NCI-H1417 treated with DMSO at 0.1 percent for 48 hours (cell line): ENCODE measurements around the gene INPPL1.

ENCODE experiments used
- DNase-seq: peaks from one replicate; lab custom pipeline; 2025; lab: John Stamatoyannopoulos, UW

Gene INPPL1

GRCh38 chr11:72216638-72217037 lies 7.9 kb upstream of the INPPL1 start, which contains the start of gene FOLR2:
FOLR2 (plus strand) TSS chr11:72216794; CDS start chr11:72218585, 1,791 bp downstream.
- DNase-seq, result no peak

GRCh38 chr11:72217841-72218240 lies 6.7 kb upstream of the INPPL1 start:
- DNase-seq, result no peak

GRCh38 chr11:72218251-72218745 lies 6.3 kb upstream of the INPPL1 start:
- DNase-seq, result no peak

- DNase-seq, result no peak
Observed at GRCh38 chr11:72220696-72221363, 3.7 kb upstream of the INPPL1 start.

- no peak for DNase-seq
Observed at GRCh38 chr11:72221386-72222075, 3.0 kb upstream of the INPPL1 start.

GRCh38 chr11:72222106-72222891 lies 2.3 kb upstream of the INPPL1 start:
- no peak for DNase-seq

- peak; percentile 100 for DNase-seq
Observed at GRCh38 chr11:72222907-72223614, 1.5 kb upstream of the INPPL1 start.

- no peak for DNase-seq
Observed at GRCh38 chr11:72223615-72224563, 678 bp upstream of the INPPL1 start.

- no peak for DNase-seq
Observed at GRCh38 chr11:72225411-72225951, 914 bp downstream of the INPPL1 start.

- DNase-seq, result peak; percentile 50
Observed at GRCh38 chr11:72226701-72227100, 2.1 kb downstream of the INPPL1 start.

GRCh38 chr11:72227316-72228228 lies 3.0 kb downstream of the INPPL1 start:
- peak; percentile 87 for DNase-seq

GRCh38 chr11:72228229-72228843 lies 3.8 kb downstream of the INPPL1 start:
- DNase-seq, result no peak

GRCh38 chr11:72228844-72229231 lies 4.3 kb downstream of the INPPL1 start:
- DNase-seq, result no peak

- DNase-seq, result no peak
Observed at GRCh38 chr11:72229336-72229924, 4.9 kb downstream of the INPPL1 start.

- no peak for DNase-seq
Observed at GRCh38 chr11:72229925-72230763, 5.6 kb downstream of the INPPL1 start.

- DNase-seq, result no peak
Observed at GRCh38 chr11:72230764-72231365, 6.3 kb downstream of the INPPL1 start.
